RWPE1 (cell line): ENCODE measurements around the gene HTR3D.
"Not testable (repeated sequence)": the region's sequence is repeated elsewhere in the genome, so short reads cannot be mapped to it uniquely, and the experiment has no call there.

Source experiments
- CTCF ChIA-PET: fragments of 350-600 bp; sonication (Branson Sonifier 250); formaldehyde crosslinking; extraction: SDS; loops from one replicate; lab custom pipeline; 2021; lab: Yijun Ruan, JAX
- POLR2A ChIA-PET: fragments of 400-600 bp; formaldehyde crosslinking; extraction: SDS; loops from one replicate; lab custom pipeline; 2020; ENCODE audit warnings: antibody characterized with exemption; ENCODE audit not compliant: low non-redundant PET; lab: Yijun Ruan, JAX
- DNase-seq: peaks from one replicate; pipeline ENCODE4 v3.0.0; 2012; ENCODE audit warnings: low spot score
- H3K27ac ChIP-seq: fragments of 450-650 bp; 2 replicates; pipeline ENCODE4 v1.5.1; 2017
- TF ChIP-seq, protein P1 (sequence below): fragments of 450-650 bp; conservative IDR thresholded peaks from 2 replicates; pipeline ENCODE4 v1.5.1; 2017; ENCODE audit warnings: low read depth, mild to moderate bottlenecking

HTR3D gene

DNA sequence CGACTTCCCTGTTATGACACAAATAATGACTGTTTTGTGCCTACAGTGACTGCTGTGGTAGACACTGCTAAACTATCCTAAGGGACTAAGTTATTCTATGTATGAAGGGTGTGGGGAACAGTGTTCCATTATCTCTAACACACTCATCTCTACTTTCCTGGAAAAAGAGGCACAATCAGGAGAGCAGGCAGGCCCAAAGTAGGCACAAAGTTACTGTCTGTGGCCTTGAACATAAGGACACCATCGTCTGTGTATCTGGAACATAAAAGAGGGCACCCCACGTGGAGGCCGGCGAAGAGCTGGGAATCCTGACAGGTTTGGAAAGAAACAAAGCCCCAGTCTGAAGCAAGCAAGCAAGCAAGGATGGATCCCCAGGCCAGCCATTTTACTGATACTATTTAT is 15.4 kb upstream of the HTR3D start:
- H3K27ac ChIP-seq, result no peak overlapping the region
- DNase-seq, result no peak
- ChIA-PET POLR2A (no interaction called here), CTCF (interaction anchor here (0.6 to 2.2 kb wide), 5 partner anchors 9 to 524 kb away, joined by 3 to 9 read pairs (median 4); partner anchors contain the start of gene PARL)
- TF ChIP-seq, protein P1, sequence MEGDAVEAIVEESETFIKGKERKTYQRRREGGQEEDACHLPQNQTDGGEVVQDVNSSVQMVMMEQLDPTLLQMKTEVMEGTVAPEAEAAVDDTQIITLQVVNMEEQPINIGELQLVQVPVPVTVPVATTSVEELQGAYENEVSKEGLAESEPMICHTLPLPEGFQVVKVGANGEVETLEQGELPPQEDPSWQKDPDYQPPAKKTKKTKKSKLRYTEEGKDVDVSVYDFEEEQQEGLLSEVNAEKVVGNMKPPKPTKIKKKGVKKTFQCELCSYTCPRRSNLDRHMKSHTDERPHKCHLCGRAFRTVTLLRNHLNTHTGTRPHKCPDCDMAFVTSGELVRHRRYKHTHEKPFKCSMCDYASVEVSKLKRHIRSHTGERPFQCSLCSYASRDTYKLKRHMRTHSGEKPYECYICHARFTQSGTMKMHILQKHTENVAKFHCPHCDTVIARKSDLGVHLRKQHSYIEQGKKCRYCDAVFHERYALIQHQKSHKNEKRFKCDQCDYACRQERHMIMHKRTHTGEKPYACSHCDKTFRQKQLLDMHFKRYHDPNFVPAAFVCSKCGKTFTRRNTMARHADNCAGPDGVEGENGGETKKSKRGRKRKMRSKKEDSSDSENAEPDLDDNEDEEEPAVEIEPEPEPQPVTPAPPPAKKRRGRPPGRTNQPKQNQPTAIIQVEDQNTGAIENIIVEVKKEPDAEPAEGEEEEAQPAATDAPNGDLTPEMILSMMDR, result no peak

DNA sequence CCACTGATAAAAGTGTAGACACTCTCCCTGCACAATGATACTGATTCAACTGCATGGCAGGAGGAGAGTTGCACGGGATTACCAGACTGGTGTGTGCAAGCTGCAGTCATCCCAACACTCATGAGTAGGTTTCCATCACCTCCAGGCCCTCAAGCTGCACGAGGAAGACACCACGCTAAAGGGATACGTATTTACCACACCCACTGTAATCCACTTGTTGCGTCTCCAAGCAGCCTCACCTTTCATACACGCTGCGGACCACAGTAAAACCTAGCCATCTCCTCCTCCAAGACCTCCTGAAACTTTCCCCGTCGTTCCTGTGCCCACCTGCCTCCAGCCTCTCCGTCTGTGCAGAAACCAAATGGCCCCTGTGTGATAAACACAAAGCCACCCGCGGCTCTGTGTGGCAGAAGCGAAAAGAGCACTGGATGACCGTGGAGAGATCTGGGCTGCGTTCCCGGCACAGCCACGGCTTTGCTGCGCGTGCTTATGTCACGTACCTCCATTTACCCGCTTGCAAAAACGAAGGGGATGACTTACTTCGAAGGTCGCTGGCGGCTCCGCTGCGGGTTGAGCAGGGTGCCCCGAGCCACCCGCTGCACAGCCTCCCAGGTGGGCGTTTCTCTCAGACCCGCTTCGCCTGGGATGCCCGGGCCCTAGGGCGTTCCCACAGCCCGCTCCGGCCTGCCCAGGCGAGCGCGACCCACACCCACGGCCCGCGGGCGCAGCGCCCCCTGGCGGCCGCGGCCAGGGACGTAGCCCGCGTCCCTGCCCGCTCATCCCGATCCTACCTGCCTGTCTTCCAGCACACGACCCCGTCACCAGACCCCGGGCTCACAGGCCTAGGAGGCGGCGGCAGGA is 14.5 kb upstream of the HTR3D start:
- H3K27ac ChIP-seq, result peak overlapping the region; percentile 76
- POLR2A ChIA-PET, result interaction anchor here (0.6 to 1.0 kb wide), 3 partner anchors 11 to 107 kb away, joined by 3 to 8 read pairs (median 3); no protein-coding TSS in a partner anchor
- TF ChIP-seq, protein P1, result peak; percentile 97
- CTCF ChIA-PET, result interaction anchor here (0.6 to 2.2 kb wide), 6 partner anchors 10 to 177 kb away, joined by 3 to 9 read pairs (median 4); partner anchors contain the start of gene PARL
- DNase-seq, result peak; percentile 71

DNA sequence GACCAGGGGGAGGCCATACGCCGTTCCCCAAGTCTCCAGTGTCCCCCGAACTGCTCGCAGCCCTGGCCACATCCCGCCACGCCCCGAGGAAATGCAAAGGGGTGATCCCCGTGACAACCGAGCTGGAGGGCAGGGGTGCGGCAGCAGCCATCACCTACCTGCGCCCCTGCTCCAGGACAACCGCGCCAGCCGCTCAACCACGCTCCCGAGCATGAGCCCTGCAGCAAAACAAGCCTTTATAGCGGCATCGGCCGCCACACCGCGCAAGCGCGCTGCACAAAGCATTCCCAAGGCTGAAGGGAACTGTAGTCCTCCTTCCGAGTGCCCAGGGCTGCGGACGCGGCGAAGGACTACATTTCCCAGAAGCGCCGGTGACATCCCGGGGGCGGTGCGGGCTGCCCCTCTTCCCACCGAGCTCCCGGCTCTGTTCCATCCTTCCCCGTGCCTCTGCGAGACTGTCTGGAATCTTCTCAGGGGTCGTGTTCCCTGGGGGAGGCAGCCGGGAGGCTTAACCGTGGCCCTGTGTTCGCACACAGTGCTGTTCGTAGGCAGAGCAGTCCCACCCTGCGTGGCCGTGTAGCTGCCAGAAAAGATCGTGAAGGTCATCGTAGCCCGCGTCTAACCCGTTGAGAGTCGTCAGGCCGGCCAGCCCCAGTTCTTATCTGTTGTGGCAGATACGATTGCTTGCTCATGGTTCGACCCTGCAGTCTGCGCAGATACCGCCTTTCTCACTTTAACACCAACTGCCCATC is 13.7 kb upstream of the HTR3D start, which contains the start of gene ABCC5:
TSS of gene ABCC5 (minus strand) at position 213 of the 752 bp plus-strand sequence. CDS start 3,492 bp downstream, outside the sequence.
- POLR2A ChIA-PET, result interaction anchor here (0.6 to 1.0 kb wide), 3 partner anchors 12 to 106 kb away, joined by 3 to 8 read pairs (median 3); no protein-coding TSS in a partner anchor

DNA sequence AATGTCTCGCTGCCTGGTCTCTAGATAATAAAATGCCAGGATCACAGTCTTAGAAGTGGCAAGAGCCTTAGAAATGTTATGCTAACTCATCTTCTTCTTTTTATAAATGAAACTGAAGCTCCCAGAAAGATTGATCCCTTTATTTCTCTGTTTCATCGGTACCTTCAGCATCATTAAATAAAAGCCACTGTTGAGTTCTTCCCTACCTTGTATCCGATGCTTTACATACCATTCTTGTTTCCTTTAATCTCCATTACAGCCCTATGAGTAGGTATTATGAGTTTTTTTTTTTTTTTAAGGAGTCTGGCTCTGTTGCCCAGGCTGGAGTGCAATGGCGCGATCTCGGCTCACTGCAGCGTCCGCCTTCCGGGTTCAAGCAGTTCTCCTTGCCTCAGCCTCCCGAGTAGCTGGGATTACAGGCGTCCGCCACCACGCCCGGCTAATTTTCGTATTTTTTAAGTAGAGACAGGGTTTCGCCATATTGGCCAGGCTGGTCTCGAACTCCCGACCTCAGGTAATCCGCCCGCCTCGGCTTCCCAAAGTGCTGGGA is 13.0 kb upstream of the HTR3D start:
- peak overlapping the region; percentile 76 for H3K27ac ChIP-seq
- TF ChIP-seq, protein P1, result no peak
- DNase-seq, result no peak
- ChIA-PET POLR2A (interaction anchor here (1.0 kb wide), 1 partner anchor 107 kb away, joined by 3 read pairs; no protein-coding TSS in a partner anchor), CTCF (interaction anchor here (0.6 to 1.1 kb wide), 7 partner anchors 12 to 237 kb away, joined by 3 to 5 read pairs (median 3); partner anchors contain the start of gene EIF2B5)

More for the DNA sequence above, 13.7 kb upstream of the HTR3D start, which contains the start of gene ABCC5:
- peak within 1 kb of the TSS; percentile 76 for H3K27ac ChIP-seq
- TF ChIP-seq, protein P1, result peak; percentile 77
- peak; percentile 94 for DNase-seq
- CTCF ChIA-PET, result interaction anchor here (0.6 to 1.1 kb wide), 11 partner anchors 11 to 289 kb away, joined by 3 to 5 read pairs (median 3); partner anchors contain the start of gene EIF2B5

DNA sequence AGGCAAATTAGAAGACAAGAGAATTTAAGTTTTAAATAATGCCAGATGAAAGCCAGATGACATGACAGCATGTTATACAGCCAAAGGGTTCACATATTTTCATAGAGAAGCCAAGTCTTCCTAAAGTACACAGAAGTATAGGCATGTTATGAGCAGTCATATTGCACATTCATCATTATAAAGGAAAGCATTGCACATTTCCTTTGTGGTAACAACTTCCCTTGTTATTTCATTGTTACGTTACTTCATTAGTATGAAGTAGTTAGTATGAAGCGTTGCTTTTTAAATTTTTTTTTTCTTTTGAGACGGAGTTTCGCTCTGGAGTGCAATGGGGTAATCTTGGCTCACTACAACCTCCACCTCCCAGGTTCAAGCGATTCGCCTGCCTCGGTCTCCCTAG is 9.2 kb upstream of the HTR3D start:
- H3K27ac ChIP-seq, result no peak overlapping the region
- POLR2A ChIA-PET, result no interaction called here
- DNase-seq, result no peak
- TF ChIP-seq, protein P1, result no peak
- CTCF ChIA-PET, result interaction anchor here (0.6 to 1.2 kb wide), 3 partner anchors 27 to 137 kb away, joined by 3 to 4 read pairs (median 4); partner anchors contain the start of gene PARL

DNA sequence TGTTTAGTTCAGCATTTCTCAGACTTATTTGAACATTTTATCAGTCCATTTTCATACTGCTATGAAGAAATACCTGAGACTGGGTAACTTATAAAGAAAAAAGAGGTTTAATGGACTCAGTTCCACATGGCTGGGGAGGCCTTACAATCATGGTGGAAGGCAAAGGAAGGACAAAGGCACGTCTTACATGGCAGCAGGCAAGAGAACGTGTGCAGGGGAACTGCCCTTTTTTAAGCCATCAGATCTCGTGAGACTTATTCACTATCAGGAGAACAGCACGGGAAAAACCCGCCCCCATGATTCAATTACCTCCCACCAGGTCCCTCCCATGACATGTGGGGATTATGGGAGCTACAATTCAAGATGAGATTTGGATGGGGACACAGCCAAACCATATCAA is 6.3 kb upstream of the HTR3D start:
- CTCF ChIA-PET, result interaction anchor here (0.7 kb wide), 1 partner anchor 102 kb away, joined by 3 read pairs; no protein-coding TSS in a partner anchor

DNA sequence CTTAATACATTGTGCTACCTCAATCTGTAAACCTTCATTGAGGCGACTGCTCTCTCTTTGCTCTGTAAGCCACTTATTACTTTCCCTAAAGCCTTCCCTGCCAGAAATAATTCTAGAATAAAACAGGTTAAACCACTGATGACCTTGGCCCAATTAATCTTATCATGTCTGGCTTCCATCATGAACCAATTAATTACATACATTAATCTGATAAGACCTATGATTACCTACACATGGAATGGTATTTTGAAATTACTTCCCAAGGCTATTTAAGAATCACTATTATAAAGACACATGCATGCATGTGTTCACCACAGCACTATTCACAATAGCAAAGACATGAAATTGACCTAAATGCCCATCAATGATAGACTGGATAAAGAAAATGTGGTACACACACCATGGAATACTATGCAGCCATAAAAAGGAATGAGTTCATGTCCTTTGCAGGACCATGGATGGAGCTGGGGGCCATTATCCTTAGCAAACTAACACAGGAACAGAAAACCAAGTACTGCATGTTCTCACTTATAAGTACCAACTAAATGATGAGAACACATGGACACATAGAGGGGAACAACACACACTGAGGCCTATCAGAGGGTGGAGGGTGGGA is 3.2 kb upstream of the HTR3D start:
- POLR2A ChIA-PET, DNase-seq, H3K27ac ChIP-seq: not testable (repeated sequence)
- CTCF ChIA-PET, result interaction anchor here (0.7 kb wide), 1 partner anchor 490 kb away, joined by 5 read pairs; no protein-coding TSS in a partner anchor

More for the DNA sequence above, 6.3 kb upstream of the HTR3D start:
- DNase-seq, POLR2A ChIA-PET, H3K27ac ChIP-seq: not testable (repeated sequence)
